Stimulated activated CD8-positive, alpha-beta memory T cell treated with anti-CD3 and anti-CD28 coated beads, Interleukin-7, amount 100 ng/mL, for 24 hours (primary cell): ENCODE data around the gene MAGI2.
"Not testable (repeated sequence)": the region's sequence is repeated elsewhere in the genome, so short reads cannot be mapped to it uniquely, and the experiment has no call there.

ENCODE experiments used
- DNase-seq: peaks from one replicate; pipeline ENCODE4 v3.0.0-alpha.2; 2020; ENCODE audit warnings: low read depth

The MAGI2 gene

GRCh38 chr7:79157281-79157680 lies 296.2 kb downstream of the MAGI2 start:
- no peak for DNase-seq

GRCh38 chr7:79149831-79150230 lies 303.6 kb downstream of the MAGI2 start:
- DNase-seq: no peak

GRCh38 chr7:79142706-79143105 lies 310.8 kb downstream of the MAGI2 start:
- no peak for DNase-seq

- DNase-seq: no peak
Measured at GRCh38 chr7:79141252-79141651, 312.2 kb downstream of the MAGI2 start.

DNA sequence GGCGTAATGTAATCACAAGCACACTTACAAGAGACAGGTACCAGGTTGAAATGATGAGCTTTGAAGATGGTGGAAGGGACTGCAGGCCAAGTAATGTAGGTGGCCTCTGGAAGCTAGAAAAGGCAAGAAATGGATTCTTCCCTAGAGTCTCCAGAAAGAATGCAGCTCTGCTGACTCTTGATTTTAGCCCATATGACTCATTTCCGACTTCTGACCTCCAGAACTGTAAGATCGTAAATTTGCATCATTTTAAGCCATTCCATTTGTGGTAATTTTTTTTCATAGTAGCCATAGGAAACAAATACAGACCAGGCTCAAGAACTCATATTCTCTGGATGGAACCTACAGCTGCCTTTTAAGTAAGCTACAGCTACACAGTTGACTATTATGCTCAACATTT lies 315.5 kb downstream of the MAGI2 start:
- DNase-seq: no peak

DNA sequence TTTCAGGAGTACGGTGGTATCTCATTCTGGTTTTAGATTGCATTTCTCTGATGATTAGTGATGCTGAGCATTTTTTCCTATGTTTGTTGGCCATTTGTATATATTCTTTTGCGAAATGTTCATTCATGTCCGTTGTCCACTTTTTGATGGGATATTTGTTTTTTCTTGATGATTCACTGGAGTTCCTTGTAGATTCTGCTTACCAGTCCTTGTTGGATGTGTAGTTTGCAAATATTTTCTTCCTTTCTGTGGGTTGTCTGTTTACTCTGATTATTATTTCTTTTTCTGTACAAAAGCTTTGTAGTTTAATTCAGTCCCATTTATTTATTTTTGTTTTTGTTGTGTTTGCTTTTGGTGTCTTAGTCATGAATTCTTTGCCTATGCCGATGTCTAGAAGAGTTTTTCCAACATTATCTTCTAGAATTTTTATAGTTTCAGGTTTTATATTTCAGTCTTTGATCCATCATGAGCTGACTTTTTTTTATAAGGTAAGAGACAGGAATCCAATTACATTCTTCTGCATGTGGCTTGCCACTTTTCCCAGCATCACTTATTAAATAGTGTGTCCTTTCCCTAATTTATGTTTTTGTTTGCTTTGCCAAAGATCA lies 320.5 kb downstream of the MAGI2 start:
- DNase-seq: no peak

- no peak for DNase-seq
Measured at GRCh38 chr7:79130715-79131114, 322.8 kb downstream of the MAGI2 start.

DNA sequence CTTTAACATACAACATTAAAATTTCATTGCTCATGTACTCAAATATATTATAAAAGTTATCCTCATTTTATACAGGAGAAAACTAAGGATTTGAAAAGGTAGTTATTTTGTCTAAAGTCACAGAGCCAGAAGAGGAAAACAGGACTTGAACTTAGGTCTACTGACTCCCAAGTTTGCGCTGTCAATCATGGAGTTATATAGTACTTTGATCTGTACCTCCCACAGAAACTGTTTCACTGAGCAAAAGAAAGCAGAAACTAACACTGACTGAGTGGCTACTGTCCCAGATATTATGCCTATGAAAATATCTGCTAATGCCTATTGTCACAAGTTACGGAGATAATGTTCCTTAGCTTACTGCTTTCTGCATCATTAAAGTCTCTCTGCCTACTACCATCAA lies 329.1 kb downstream of the MAGI2 start:
- DNase-seq: no peak

DNA sequence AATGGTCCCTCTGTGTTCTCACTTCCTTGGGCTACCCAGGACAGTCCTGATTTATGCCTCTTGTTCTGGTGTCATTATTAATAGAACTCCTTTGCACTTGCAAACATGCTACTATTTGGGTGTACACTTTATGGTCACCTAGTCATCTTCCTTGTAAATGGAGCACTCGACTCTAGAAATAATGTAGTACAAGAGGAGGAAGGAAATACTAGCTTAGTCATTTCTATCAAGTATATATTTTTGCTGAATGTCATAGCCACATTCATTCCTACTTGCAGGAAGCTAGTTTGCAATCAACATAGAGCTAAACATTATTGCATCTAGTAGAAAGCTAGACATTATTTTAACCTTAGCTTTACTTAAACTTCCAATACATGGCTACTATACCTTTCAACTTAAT lies 335.3 kb downstream of the MAGI2 start:
- DNase-seq: no peak

GRCh38 chr7:79096361-79096805 lies 357.1 kb downstream of the MAGI2 start:
- no peak for DNase-seq

DNA sequence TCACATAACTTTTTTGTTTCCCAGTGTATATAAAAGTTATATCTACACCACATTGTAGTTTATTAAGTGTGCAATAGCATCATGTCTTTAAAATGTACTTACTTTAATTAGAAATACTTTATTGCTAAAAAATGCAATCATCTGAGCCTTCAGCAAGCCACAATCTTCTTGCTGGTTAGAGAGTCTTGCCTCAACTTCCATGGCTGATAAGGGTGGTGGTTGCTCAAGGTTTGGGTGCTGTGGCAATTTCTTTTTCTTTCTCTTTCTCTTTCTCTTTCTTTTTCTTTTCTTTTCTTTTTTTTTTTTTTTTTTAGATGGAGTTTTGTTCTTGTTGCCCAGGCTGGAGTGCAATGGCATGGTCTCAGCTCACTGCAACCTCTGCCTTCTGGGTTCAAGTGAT lies 360.0 kb downstream of the MAGI2 start:
- no peak for DNase-seq

DNA sequence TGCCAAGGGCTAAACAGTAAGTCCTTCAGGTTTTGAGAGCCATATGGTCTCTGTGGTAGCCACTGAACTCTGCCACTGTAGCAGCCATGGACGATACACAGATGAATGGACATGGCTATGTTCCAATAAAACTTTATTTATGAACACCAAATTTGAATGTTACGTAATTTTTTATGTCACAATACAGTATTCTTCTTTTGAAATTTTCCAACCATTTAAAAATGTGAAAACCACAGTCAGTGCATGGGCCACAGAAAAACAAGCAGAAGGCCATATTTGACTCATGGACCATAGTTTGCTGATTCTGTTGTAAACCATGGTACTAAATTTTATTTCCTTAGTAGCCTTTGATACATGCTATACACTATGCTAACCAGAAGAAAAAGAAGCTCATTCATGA lies 361.8 kb downstream of the MAGI2 start:
- DNase-seq: no peak

DNA sequence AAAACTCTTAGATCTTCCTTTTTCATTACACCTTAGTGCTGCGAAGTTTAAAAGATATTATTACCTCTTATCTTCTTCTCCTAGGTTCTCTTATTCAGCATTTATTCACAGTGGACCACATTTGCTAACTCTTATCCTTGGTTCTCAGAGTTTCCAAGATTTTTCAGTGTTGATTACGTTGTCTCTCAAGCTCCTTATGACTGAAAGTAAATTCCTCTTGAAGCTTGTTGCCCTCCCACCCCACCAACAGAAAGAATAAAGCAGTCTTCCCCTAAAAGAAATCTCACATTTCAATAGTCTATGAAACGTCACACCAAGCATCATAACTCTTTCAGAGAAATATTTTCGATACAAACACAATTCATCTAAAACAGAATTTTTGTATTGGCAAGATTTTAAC lies 362.5 kb downstream of the MAGI2 start:
- no peak for DNase-seq

GRCh38 chr7:79090543-79090942 lies 362.9 kb downstream of the MAGI2 start:
- DNase-seq: no peak

- DNase-seq: no peak
Measured at GRCh38 chr7:79084423-79084822, 369.0 kb downstream of the MAGI2 start.

DNA sequence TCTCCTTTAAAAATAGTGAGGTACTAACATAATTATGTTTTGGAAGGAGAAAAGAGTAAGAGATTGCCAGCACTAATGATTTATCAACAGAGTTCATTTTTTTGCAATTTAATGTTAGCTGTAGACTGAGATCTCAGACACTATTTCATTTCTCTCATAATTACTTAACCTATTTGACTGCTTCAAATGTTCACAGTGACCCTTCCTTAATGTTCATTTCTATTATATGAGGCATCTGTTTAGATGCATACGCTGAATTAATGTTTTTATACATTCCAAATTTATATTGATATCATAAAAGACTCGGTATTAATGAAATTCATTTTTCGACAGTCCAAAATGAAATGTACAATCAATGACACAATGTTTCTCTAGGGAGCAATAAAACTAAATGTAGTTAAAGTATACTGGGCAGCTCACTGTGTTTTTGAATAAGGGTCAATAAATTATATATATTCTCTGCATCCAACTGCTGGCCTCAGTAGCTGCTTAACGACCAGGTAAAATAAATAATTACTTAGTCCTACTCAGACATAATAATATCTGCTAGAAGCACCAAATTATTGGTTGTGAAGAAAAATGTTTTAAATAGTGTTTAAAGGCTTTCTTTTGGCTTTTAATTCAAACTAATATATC lies 373.4 kb downstream of the MAGI2 start:
- DNase-seq: no peak

DNA sequence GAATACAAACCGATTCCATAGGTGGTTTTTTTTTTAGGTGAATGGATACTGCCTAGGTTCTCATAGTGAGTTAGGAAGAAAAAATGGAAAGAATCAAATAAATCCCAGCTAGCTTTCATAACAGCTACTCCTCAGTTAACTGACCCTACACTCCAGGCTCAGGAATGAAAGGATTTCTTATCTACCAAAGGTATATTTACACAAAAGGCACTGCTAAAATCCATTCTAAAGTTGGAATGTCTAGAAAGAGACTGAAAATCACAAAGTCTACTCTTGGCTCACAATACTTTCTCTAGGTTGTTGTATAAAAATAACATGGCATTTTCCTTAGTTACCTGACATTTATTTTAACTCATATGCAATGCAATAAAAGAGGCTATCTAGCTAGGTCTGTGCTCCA lies 375.2 kb downstream of the MAGI2 start:
- DNase-seq: no peak

GRCh38 chr7:79071187-79071586 lies 382.3 kb downstream of the MAGI2 start:
- not testable (repeated sequence) for DNase-seq

DNA sequence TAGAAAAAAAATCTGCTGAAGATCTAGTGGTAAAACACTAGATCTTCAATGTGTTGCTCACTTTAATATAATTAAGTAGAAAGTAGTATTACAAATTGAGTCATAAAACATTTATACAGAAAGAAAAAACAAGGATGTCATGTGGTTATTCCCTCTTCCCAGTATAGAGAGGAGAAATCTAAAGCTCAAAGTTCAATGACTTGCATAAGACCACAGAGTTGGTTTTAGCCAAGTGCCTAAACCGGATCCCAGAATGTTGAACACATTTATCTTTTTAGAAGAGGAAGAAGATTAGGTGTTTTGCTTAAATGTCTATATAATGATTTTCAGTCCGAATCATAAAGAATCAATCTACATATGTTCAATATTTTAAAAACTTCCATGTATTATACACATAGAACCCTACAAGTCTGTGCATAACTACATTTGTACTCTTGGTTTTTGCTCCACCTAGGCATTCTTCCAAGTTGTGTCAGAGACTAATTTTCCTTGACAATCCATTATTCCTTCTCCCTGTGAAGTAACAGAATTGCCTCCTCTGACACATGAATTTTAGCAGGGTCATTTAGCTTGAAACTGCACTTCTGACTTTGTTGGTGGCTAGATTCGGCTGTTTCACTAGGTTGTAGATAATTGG lies 389.2 kb downstream of the MAGI2 start:
- DNase-seq: no peak

DNA sequence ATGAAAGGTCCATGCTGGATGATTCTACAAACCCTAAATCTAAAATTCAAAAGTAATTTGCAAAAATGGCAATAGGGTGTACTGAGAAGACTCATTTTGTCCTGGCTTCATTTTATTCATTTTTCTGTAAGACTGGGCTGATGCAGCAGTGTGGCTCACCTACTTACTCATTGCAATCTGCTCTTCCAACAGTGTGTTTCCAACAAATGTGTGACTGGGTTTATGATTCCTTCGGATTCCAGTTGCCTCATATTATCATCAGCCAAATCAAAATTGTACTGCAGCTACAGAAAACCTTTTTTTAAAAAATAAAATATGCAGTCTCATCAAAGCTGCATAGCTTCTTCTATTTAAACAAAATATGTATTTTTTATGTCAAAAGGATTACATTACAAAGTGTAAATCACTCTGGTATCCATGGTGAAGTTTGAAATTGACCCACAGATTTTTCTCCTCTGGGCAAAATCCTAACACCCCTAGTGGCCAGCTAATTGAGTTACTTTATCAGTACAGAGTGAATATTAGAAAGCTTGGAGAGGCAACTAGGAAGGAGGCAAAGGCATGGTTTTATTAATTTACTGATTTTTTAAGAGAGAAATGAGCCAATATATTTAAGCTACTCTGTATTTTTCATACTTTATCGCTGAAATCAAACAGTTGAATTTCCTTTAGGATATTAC lies 390.3 kb downstream of the MAGI2 start:
- no peak for DNase-seq

GRCh38 chr7:79060498-79060897 lies 393.0 kb downstream of the MAGI2 start:
- DNase-seq: no peak

- no peak for DNase-seq
Measured at GRCh38 chr7:79055722-79056415, 397.6 kb downstream of the MAGI2 start.

DNA sequence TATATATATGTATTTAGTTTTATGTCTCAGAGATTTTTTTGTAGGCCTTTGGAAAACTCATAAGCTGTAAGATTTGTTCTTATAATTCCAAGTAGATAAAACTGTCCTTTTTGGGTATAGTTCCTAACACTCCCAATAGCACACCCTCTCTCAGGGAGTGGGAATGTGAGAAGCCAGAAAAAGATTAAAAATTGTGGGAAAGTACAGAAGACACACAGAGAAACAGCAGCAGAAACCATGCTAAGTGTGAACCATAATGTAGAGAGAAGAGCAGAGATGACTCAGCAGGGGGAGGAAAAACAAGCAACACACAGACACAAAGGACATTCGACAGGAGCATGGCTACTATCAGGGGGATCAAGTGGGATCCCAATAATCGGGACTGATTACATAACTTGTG lies 401.6 kb downstream of the MAGI2 start:
- DNase-seq: no peak
